Measurements from ENCODE around the gene ZNF562.

ZNF562 gene

DNA sequence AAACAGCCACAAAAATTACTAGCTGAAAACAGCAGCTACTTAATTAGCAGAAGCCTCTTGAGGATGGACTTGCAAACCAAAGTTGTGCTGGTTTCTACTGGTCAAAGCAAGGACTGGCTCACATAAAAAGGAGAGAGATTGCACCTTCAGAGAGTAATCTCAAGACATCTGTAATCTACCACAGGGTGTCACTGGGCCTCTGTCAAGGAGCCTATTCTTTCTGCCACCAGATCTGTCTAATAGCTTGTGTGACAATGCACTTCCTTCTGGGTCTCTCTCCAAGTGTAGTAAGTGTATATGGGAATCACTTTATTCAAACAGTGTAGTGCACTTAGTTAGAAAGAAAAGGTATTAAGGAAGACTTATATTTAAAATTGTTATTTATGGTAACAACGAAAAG lies 29.4 kb downstream of the ZNF562 start:
- in situ Hi-C loops (cut with MboI; ENCODE audit: low sequenced_read_pairs) = no loop called here

DNA sequence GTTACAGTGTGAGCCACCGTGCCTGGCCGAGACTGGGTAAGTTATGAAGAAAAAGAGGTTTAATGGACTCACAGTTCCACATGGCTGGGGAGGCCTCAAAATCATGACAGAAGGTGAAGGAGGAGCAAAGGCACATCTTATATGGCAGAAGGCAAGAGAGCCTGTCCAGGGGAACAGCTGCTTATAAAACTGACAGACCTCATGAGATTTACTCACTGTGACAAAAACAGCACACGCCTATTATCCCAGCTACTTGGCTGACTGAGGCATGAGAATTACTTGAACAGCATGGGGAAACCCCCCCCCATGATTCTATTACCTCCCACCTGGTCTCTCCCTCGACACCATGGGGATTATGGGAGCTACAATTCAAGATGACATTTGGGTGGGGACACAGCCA lies 30.4 kb downstream of the ZNF562 start:
- in situ Hi-C loops (cut with MboI; ENCODE audit: low sequenced_read_pairs) = no loop called here

DNA sequence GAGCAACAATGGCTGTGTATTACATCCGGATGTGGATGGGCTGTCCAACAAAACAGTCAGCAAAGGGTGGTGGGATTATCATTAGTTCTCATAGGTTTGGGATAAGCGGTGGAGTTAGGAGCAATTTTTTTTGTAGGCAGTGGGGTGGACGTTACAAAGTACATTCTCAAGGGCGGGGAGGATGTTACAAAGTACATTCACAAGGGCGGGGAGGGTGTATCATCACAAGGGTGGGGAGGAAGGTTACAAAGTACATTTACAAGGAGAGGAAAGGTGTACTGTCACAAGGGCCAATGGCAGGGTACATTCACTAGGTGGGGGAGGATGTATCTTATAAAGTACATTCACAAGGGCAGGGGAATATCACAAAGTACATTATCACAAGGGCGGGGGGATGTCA lies 33.1 kb downstream of the ZNF562 start:
- in situ Hi-C loops (cut with MboI; ENCODE audit: low sequenced_read_pairs) = no loop called here

DNA sequence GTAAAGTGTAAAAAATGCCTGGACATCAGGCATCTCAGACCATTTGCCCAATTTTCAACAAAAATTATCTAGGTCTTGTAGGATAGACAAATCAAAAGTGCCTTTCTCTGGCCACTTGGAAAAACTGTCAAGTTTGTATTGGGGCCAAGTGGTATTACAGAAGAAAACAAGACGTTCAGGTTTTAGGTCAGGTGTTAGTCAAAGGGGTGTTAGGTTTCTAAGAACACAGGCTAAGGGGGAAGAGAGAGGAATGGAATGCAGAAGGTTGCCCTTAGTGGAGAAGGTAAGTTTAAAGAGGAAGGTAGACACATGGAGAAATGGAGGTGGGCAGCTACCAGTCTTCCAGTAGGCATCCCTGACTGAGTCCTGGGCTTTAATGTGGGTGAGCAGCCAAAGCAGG lies 33.9 kb downstream of the ZNF562 start:
- in situ Hi-C loops (cut with MboI; ENCODE audit: low sequenced_read_pairs) = no loop called here

DNA sequence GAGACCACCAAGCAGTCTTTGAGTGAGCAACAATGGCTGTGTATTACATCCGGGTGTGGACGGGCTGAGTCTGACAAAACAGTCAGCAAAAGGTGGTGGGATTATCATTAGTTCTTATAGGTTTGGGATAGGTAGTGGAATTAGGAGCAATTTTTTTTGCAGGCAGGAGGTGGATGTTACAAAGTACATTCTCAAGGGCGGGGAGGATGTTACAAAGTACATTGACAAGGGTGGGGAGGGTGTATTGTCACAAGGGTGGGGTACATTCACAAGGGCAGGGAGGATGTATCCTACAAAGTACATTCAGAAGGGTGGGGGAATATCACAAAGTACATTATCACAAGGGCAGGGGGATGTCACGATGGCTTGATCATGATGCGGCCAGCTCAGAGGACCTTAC lies 38.9 kb downstream of the ZNF562 start:
- in situ Hi-C loops (cut with MboI; ENCODE audit: low sequenced_read_pairs) = no loop called here

DNA sequence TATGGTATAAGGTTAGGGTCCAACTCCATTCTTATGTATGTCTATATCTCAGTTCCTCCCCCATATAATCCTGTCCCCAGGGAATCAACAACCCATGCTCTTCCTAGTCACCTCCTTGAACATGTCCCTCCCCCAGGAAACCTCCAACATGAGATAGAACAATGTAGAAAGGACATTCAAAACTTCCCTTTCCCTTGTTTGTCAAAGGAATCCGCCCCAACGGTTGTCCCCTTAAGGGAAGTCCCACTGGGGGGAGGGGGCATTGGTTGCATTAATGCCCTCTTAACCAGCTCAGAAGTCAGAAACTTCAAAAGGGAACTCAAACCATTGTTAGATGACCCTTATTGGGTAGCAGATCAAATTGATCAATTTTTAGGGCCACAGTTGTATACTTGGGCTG lies 47.0 kb downstream of the ZNF562 start:
- in situ Hi-C loops (cut with MboI; ENCODE audit: low sequenced_read_pairs) = no loop called here

DNA sequence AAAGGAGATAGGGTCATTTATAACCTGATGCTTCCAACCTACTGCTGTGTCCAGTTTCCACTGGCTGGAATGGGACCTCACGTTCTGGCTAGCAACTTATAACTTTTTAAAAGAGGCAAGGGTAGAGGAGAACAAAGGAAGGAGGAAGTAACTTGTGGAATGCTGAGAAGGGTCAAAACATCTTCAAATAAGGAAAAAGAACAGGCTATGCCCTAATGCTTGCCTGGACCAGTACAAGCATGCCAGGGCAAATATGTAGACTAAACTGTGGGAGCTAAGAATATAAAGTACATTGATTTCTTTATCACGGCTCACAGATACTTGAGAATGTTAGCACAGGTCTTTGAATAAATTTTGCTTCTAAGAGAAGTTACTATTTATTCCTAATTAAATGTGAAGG lies 52.4 kb downstream of the ZNF562 start:
- in situ Hi-C loops (cut with MboI; ENCODE audit: low sequenced_read_pairs) = no loop called here

DNA sequence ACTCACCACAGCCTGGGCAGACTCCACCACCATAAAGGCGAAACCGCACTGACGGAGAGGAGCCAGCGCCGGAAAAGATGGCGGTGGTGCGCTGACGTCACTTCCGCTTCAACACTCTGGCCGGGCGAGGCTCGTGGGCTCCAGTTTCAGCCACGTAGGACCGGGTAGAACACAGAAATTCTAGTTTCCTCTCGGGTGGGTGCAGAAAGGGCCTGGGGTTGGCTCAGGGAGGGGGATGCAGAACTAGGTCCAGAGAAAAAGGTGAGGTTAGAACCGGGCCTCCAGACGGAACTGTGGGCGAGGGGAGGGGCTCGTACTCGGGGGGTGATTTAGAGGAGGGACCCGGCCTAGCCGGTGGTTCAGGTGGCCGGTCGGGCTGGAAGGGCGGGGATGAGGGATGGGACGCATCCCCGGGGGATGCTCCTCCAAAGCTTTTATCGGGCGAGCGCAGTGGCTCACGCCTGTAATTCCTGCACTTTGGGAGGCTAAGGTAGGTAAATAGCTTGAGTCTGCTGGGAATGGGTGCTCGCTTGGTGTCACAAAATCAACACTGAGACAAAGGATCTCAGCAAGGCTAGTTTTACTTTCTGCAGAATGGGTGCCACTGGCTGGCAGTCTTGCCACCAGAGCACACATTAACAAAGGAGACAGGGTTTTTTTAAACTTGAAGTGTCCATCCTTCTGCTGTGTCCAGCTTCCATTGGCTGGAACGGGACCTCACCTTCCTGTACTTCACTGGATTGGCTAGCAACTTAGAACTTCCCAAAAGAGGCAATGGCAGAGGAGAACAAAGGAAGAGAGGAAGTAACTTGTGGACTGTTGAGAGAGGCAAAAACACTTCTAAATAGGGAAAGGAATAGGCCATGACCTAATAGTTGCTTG lies 53.5 kb downstream of the ZNF562 start, which contains the start of gene ZNF561:
TSS of gene ZNF561 (minus strand) at position 77 of the 882 bp plus-strand sequence. CDS start 1,776 bp downstream, outside the sequence.
- in situ Hi-C loops (cut with MboI; ENCODE audit: low sequenced_read_pairs) = no loop called here

DNA sequence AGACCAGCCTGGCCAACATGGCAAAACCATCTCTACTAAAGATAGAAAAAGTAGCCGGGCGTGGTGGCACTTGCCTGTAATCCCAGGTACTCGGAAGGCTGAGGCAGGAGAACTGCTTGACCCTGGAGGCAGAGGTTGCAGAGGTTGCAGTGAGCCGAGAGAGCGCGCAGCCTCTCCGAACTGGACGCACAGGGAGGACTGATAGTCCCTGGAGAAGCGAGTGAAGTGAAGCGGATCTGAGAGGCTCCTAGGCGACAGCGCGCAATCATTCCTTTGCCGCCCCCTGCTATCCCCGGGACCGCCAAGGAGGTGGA lies 54.1 kb downstream of the ZNF562 start:
- in situ Hi-C loops (cut with MboI; ENCODE audit: low sequenced_read_pairs) = no loop called here

DNA sequence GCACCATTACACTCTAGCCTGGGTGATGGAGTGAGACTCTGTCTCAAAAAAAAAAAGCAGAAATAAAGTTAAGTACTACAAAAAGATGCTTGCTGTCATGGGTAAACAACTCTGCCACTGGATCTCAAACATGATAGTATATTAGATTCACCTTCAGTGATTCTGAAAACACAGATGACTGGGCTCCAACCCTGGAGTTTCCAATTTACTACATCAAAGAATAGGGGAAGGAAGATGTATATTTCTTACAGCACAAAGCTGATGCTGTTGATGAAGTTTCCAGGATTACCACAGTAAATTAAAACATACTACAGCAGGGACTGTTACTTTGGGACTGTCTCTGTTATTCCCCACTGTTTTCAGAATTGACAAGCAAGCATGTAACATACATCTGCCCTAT lies 59.1 kb downstream of the ZNF562 start:
- in situ Hi-C loops (cut with MboI; ENCODE audit: low sequenced_read_pairs) = no loop called here

DNA sequence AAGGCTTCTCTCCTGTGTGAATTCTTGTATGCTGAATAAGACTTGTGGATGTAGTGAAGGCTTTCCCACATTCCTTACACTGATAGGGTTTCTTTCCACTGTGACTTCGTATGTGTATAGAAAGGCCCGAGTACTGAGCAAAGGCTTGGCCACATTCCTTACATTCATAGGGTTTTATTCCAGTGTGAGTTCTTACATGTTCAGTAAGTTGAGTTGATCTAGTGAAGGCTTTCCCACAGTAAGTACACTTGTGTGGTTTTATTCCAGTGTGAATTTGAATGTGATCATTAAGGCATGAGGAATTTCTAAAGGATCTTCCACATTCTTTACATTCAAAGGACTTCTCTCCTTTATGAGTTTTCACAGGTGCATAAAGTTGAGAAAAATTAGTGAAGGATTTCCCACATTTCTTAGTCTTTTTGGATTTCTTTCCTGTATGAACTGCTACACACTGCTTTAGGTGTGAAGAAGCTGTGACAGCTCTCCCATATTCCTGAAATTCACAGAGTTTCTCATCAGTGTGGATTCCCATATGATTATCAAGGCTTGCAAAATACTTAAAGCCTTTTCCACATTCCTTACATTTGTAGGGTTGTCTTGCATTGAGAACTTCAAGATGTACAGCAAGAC lies 64.3 kb downstream of the ZNF562 start:
- in situ Hi-C loops (cut with MboI; ENCODE audit: low sequenced_read_pairs) = no loop called here

DNA sequence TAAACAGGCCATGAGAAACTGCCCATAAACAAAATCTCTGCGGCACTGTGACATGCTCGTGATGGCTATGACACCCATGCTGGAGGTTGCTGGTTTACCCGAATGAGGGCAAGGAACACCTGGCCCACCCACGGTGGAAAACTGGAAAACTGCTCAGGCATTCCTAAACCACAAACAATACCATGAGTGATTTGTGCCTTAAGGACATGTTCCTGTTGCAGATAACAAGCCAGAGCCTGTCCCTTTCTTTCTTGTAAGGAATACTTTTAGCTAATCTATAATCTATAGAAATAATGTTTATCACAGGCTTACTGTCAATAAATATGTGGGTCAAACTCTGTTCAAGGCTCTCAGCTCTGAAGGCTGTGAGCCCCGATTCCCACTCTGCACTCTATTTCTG lies 66.0 kb downstream of the ZNF562 start:
- in situ Hi-C loops (cut with MboI; ENCODE audit: low sequenced_read_pairs) = no loop called here

DNA sequence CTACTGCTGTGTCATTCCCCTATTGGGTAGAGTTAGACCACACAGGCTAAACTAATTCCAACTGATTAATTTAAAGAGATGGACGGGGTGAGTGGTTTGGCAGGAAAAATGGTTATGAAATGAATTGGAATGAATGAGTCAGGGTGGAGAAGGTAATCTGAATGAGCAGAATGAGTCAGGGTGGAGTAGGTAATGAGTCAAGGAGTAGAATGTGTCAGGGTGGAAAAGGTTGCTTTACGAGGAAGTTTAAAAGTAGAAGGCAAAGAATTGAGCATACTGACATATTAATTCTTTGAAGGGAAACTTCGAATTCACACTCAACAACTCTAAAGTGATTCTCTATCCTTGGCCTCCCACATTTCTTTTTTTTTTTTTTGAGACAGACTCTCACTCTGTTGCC lies 77.9 kb downstream of the ZNF562 start:
- in situ Hi-C loops (cut with MboI; ENCODE audit: low sequenced_read_pairs) = no loop called here

Data from hTERT RPE-1 (cell line).